HepG2 (cell line): ENCODE data around the gene NHSL1. TPM values are rescaled to one million over a fixed set of nuclear protein-coding genes. Genes with fewer than 3 reads are reported as not detected.

Source experiments
- ARID3A ChIP-seq: IDR thresholded peaks from 2 replicates; pipeline ENCODE4 v1.6.1; 2012; ENCODE audit warnings: low read depth, low read length, improper control_type of control experiment
- EEA1 ChIP-seq: sonication (generic); formaldehyde crosslinking; IDR thresholded peaks from 2 replicates; pipeline ENCODE4 v1.5.1; 2020; ENCODE audit warnings: mild to moderate bottlenecking, missing genetic modification reagents, borderline replicate concordance
- FOXA3 ChIP-seq: IDR thresholded peaks from 2 replicates; pipeline ENCODE4 v1.6.1; 2016; ENCODE audit warnings: missing genetic modification reagents, missing compliant biosample characterization
- IRF2 ChIP-seq: IDR thresholded peaks from 2 replicates; pipeline ENCODE4 v1.6.1; 2018; ENCODE audit warnings: missing genetic modification reagents, missing compliant biosample characterization
- JUN ChIP-seq: sonication (generic); formaldehyde crosslinking; IDR thresholded peaks from 2 replicates; pipeline ENCODE4 v1.4.0; 2020; ENCODE audit warnings: mild to moderate bottlenecking, missing genetic modification reagents
- KLF9 ChIP-seq: IDR thresholded peaks from 2 replicates; pipeline ENCODE4 v1.6.1; 2016; ENCODE audit warnings: low read depth
- POLR2A ChIP-seq, 2 experiments: IDR thresholded peaks; 2 replicates each; pipeline ENCODE4 v1.6.1; 2011; ENCODE audit warnings: low read depth in 2 of 2, low read length in 2 of 2, mild to moderate bottlenecking in 1 of 2, moderate library complexity in 1 of 2; ENCODE audit not compliant: insufficient read depth in 1 of 2
- RARA ChIP-seq: IDR thresholded peaks from 2 replicates; pipeline ENCODE4 v1.6.1; 2016; ENCODE audit warnings: missing genetic modification reagents, missing compliant biosample characterization
- RBFOX2 ChIP-seq: fragments of 200-400 bp; formaldehyde crosslinking; IDR thresholded peaks from 2 replicates; pipeline ENCODE4 v1.6.1; 2017; ENCODE audit warnings: low read depth, mild to moderate bottlenecking, low read length
- RFX3 ChIP-seq: IDR thresholded peaks from 2 replicates; pipeline ENCODE4 v1.6.1; 2016; ENCODE audit warnings: missing biosample characterization, missing genetic modification reagents
- SIX4 ChIP-seq: sonication (generic); formaldehyde crosslinking; IDR thresholded peaks from 2 replicates; pipeline ENCODE4 v1.4.0; 2020; ENCODE audit warnings: missing genetic modification reagents
- SOX5 ChIP-seq: IDR thresholded peaks from 2 replicates; pipeline ENCODE4 v1.6.1; 2016; ENCODE audit warnings: borderline replicate concordance
- SP5 ChIP-seq: IDR thresholded peaks from 2 replicates; pipeline ENCODE4 v1.6.1; 2016; ENCODE audit warnings: low read depth, borderline replicate concordance
- TARDBP ChIP-seq: sonication (generic); formaldehyde crosslinking; IDR thresholded peaks from 2 replicates; pipeline ENCODE4 v1.8.0; 2022; ENCODE audit warnings: mild to moderate bottlenecking, missing genetic modification reagents
- TCF7 ChIP-seq: sonication (generic); IDR thresholded peaks from 2 replicates; pipeline ENCODE4 v1.6.1; 2016; ENCODE audit warnings: antibody characterized with exemption, low read depth
- YEATS2 ChIP-seq: sonication (generic); formaldehyde crosslinking; IDR thresholded peaks from 2 replicates; pipeline ENCODE4 v1.4.0; 2020; ENCODE audit warnings: missing genetic modification reagents, borderline replicate concordance
- ZBTB43 ChIP-seq: sonication (generic); formaldehyde crosslinking; conservative IDR thresholded peaks from 2 replicates; pipeline ENCODE4 v1.4.0; 2020; ENCODE audit warnings: missing genetic modification reagents
- ZFP36L1 ChIP-seq: sonication (generic); formaldehyde crosslinking; IDR thresholded peaks from 2 replicates; pipeline ENCODE4 v1.8.0; 2022; ENCODE audit warnings: mild to moderate bottlenecking, missing genetic modification reagents, moderate library complexity
- ZFP36L2 ChIP-seq: sonication (generic); formaldehyde crosslinking; IDR thresholded peaks from 2 replicates; pipeline ENCODE4 v1.4.0; 2020; ENCODE audit warnings: missing genetic modification reagents
- ZNF160 ChIP-seq: sonication (generic); formaldehyde crosslinking; IDR thresholded peaks from 2 replicates; pipeline ENCODE4 v1.8.0; 2022; ENCODE audit warnings: mild to moderate bottlenecking, inconsistent platforms, missing genetic modification reagents
- ZNF264 ChIP-seq: sonication (generic); formaldehyde crosslinking; IDR thresholded peaks from 2 replicates; pipeline ENCODE4 v1.4.0; 2020; ENCODE audit warnings: missing genetic modification reagents
- ZNF317 ChIP-seq: sonication (generic); formaldehyde crosslinking; IDR thresholded peaks from 2 replicates; pipeline ENCODE4 v1.5.0; 2020; ENCODE audit warnings: mild to moderate bottlenecking, missing genetic modification reagents
- ZNF350 ChIP-seq: sonication (generic); formaldehyde crosslinking; IDR thresholded peaks from 2 replicates; pipeline ENCODE4 v1.4.0; 2020; ENCODE audit warnings: mild to moderate bottlenecking, low read depth, missing genetic modification reagents, borderline replicate concordance
- ZNF382 ChIP-seq: sonication (generic); formaldehyde crosslinking; IDR thresholded peaks from 2 replicates; pipeline ENCODE4 v1.5.0; 2020; ENCODE audit warnings: missing genetic modification reagents, mild to moderate bottlenecking, borderline replicate concordance
- ZNF557 ChIP-seq: sonication (generic); formaldehyde crosslinking; IDR thresholded peaks from 2 replicates; pipeline ENCODE4 v1.4.0; 2020; ENCODE audit warnings: missing genetic modification reagents
- ZNF670 ChIP-seq: sonication (generic); formaldehyde crosslinking; IDR thresholded peaks from 2 replicates; pipeline ENCODE4 v1.8.0; 2022; ENCODE audit warnings: mild to moderate bottlenecking, missing genetic modification reagents, borderline replicate concordance
- polyA plus RNA-seq, 8 experiments: library from polyadenylated mRNA; depleted of rRNA in 3 of 8; stranded (reverse) in 7 of 8; unstranded in 1 of 8; fragments of >200 nt; fragmentation: Illumina TruSeq in 4 of 8; extraction: Trizol in 4 of 8; gene quantifications; 2 replicates each; pipeline versions ENCODE4 v1.2.1 to v1.2.3, GENCODE V29; 2011 to 2016; ENCODE audit warnings: low read depth in 4 of 8, missing spikeins in 1 of 8, mixed read lengths in 1 of 8; ENCODE audit not compliant: insufficient read depth in 1 of 8
- total RNA-seq, 5 experiments: library from RNA; depleted of rRNA; stranded (reverse); fragments of >200 nt; fragmentation: Illumina TruSeq; extraction: Trizol; gene quantifications; 2 replicates each; pipeline ENCODE4 v1.2.3, GENCODE V29; 2016; ENCODE audit warnings: low read depth in 1 of 5
- TF ChIP-seq, protein P1 (sequence below): sonication (generic); formaldehyde crosslinking; IDR thresholded peaks from 2 replicates; pipeline ENCODE4 v1.5.0; 2020; ENCODE audit warnings: missing genetic modification reagents, mild to moderate bottlenecking, borderline replicate concordance
- TF ChIP-seq, protein P2 (sequence below): sonication (generic); formaldehyde crosslinking; IDR thresholded peaks from 2 replicates; pipeline ENCODE4 v1.4.0; 2020; ENCODE audit warnings: missing genetic modification reagents

The NHSL1 gene
- total and polyA plus RNA-seq, 2 of the 13 experiments (the other 11 are each of a cell fraction or from before 2014, with no cell fraction given) = 24.9 to 53.6 TPM

DNA sequence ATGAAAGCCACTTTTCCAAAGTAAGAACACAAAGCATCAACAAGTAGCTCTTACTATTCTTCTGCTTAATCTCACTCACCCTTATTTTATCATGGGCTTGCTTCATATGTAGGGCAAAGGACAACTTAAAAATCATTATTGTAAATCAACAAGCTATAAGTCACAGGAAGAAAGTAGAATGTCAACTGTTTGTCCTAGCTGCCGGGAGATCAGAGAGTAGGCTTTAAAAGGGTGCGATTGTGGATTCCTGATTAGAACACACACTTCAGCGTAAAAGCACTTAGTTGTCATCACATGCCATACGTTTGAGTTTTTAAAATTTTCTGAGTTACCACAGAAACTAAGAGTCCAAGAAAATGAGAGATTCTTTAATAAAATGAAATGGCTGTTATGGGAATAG is 44.4 kb upstream of the NHSL1 start (continued):
- TF ChIP-seq, protein P1, sequence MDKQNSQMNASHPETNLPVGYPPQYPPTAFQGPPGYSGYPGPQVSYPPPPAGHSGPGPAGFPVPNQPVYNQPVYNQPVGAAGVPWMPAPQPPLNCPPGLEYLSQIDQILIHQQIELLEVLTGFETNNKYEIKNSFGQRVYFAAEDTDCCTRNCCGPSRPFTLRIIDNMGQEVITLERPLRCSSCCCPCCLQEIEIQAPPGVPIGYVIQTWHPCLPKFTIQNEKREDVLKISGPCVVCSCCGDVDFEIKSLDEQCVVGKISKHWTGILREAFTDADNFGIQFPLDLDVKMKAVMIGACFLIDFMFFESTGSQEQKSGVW (CRISPR knock-in tag) = no peak
- TF ChIP-seq RFX3 (CRISPR knock-in tag) = peak; percentile 34; the same call in 1 of the 2 replicates
- no peak; the same call in 1 of the 2 replicates for TF ChIP-seq ZNF160
- peak; percentile 36; the same call in 1 of the 2 replicates for TF ChIP-seq SP5 (CRISPR knock-in tag)
- TF ChIP-seq KLF9 (CRISPR knock-in tag) = peak; percentile 77; the same call in 1 of the 2 replicates
- peak; percentile 78; the same call in 1 of the 2 replicates for TF ChIP-seq ZNF264
- peak; percentile 97 for TF ChIP-seq TCF7
- TF ChIP-seq ZNF670 (CRISPR knock-in tag) = 0 out of 2 replicates have a peak, but pooled peaks have one; percentile 62
- TF ChIP-seq ZNF350 (CRISPR knock-in tag) = no peak
- TF ChIP-seq POLR2A (IDR thresholded peaks at IDR 0.05; ENCODE audit: insufficient read depth in 1 of 2, low read depth in 2 of 2, low read length in 2 of 2) = peak in 1 of 2 experiments; percentile 40; a peak in 1 of 4 replicates
- TF ChIP-seq TARDBP (CRISPR knock-in tag) = peak; percentile 84
- 0 out of 2 replicates have a peak, but pooled peaks have one; percentile 44 for TF ChIP-seq JUN
- peak; percentile 88 for TF ChIP-seq RARA (CRISPR knock-in tag)
- peak; percentile 95 for TF ChIP-seq SOX5 (CRISPR knock-in tag)
- TF ChIP-seq ZNF557 = 0 out of 2 replicates have a peak, but pooled peaks have one; percentile 27
- TF ChIP-seq ZNF317 (CRISPR knock-in tag) = peak; percentile 65
- TF ChIP-seq, protein P2, sequence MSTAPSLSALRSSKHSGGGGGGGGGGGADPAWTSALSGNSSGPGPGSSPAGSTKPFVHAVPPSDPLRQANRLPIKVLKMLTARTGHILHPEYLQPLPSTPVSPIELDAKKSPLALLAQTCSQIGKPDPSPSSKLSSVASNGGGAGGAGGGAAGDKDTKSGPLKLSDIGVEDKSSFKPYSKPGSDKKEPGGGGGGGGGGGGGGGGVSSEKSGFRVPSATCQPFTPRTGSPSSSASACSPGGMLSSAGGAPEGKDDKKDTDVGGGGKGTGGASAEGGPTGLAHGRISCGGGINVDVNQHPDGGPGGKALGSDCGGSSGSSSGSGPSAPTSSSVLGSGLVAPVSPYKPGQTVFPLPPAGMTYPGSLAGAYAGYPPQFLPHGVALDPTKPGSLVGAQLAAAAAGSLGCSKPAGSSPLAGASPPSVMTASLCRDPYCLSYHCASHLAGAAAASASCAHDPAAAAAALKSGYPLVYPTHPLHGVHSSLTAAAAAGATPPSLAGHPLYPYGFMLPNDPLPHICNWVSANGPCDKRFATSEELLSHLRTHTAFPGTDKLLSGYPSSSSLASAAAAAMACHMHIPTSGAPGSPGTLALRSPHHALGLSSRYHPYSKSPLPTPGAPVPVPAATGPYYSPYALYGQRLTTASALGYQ = peak; percentile 84
- no peak for TF ChIP-seq ZNF382 (CRISPR knock-in tag)
- TF ChIP-seq ZFP36L2 (CRISPR knock-in tag) = no peak
- TF ChIP-seq EEA1 (CRISPR knock-in tag) = no peak
- peak; percentile 84; the same call in 1 of the 2 replicates for TF ChIP-seq ZBTB43 (CRISPR knock-in tag)
- 0 out of 2 replicates have a peak, but pooled peaks have one; percentile 45 for TF ChIP-seq RBFOX2
- TF ChIP-seq ARID3A = peak; percentile 98
- TF ChIP-seq ZFP36L1 (CRISPR knock-in tag) = no peak
- TF ChIP-seq SIX4 (CRISPR knock-in tag) = peak; percentile 45; the same call in 1 of the 2 replicates
- TF ChIP-seq IRF2 (CRISPR knock-in tag) = peak; percentile 89
- peak; percentile 96 for TF ChIP-seq FOXA3 (CRISPR knock-in tag)
- TF ChIP-seq YEATS2 (CRISPR knock-in tag) = peak; percentile 47; the same call in 1 of the 2 replicates
